Pancreas (tissue), 10 donors: Measurements from ENCODE around the gene DTX1. TPM values are rescaled to one million over a fixed set of nuclear protein-coding genes. Genes with fewer than 3 reads are reported as not detected.

ENCODE experiments used
- ATAC-seq, 4 donors: fragments of 200-7000 bp; cut with Tn5 transposase; one replicate each; pipeline versions ENCODE4 v1.8.0 to v1.9.1; 2020; ENCODE audit warnings: mild to moderate bottlenecking in 4 of 4, moderate library complexity in 4 of 4
- DNase-seq, 6 donors: peaks; one replicate each; pipeline ENCODE4 v3.0.0-alpha.2; 2020
- FAIRE-seq: peaks from 2 replicates; lab custom pipeline; 2012; peaks lifted over from hg19 to GRCh38; lab: Jason Lieb, UNC
- H3K27ac ChIP-seq, 4 donors: fragments of 200-600 bp; sonication (generic); 1 replicate in 3 of 4; 2 replicates in 1 of 4; pipeline versions ENCODE4 v1.5.0 to v1.8.0; 2020
- H3K27me3 ChIP-seq, 4 donors: fragments of 200-600 bp; one replicate each; pipeline ENCODE4 v1.8.0; 2021
- H3K36me3 ChIP-seq, 3 donors: fragments of 200-600 bp; sonication (generic) in 1 of 3; one replicate each; pipeline versions ENCODE4 v1.5.0 to v1.8.0; 2020 to 2021
- H3K4me1 ChIP-seq, 3 donors: fragments of 200-600 bp; one replicate each; pipeline ENCODE4 v1.8.0; 2021
- H3K4me3 ChIP-seq, 4 donors: fragments of 200-600 bp; sonication (generic) in 2 of 4; one replicate each; pipeline versions ENCODE4 v1.5.0 to v1.8.0; 2020 to 2021
- H3K9me3 ChIP-seq, 4 donors: fragments of 200-600 bp; one replicate each; pipeline ENCODE4 v1.8.0; 2021
- WGBS, 2 donors: extraction: QIAGEN DNeasy Blood & Tissue Kit; methylation state at CpG; one replicate each; pipeline ENCODE4 v1.1.7; 2013; 5-methylcytosine and 5-hydroxymethylcytosine counted together
- intact Hi-C, 3 donors: fragments of 100-400 bp; cut with DNase I; formaldehyde crosslinking; loops; one replicate each; pipeline versions ENCODE4 v1.11.1 to v1.14.2; 2022
- polyA plus RNA-seq, 2 donors: library from polyadenylated mRNA; stranded (reverse); fragments of 200-250 nt; gene quantifications; one replicate each; pipeline ENCODE4 v1.2.3, GENCODE V29; 2013
- total RNA-seq, 6 donors: library from RNA; stranded (reverse); fragmentation: NEBNext Ultra II Directional in 4 of 6; extraction: Animal tissue kit (Norgen Biotek cat#: 25700) in 4 of 6; gene quantifications; one replicate each; pipeline versions ENCODE4 v1.2.1 to v1.2.4, GENCODE V29; 2021 to 2023
- TF ChIP-seq, protein P1 (sequence below), 4 donors: fragments of 200-600 bp; sonication (generic) in 3 of 4; IDR thresholded peaks; one replicate each; pipeline versions ENCODE4 v1.5.0 to v1.8.0; 2021; ENCODE audit warnings: antibody characterized with exemption in 4 of 4
- donor health status: healthy with polysubstance abuse.
- donor health status: DM: no; HTN: no; CAD: no; lungs with moderate emphysema.
- donor health status: DM: no; HTN: no; CAD: no.
- donor health status: control.
- donor health status: control.
- donor health status: Bipolar disorder and iron deficiency.
- donor health status: DM: yes; HTN: yes; CAD: no.
- donor health status: DM: no; HTN: no; CAD: no.
- donor health status: DM: no; HTN: no; CAD: no.
- donor health status: DM: yes; HTN: yes; CAD: no.

DTX1 gene
- total and polyA plus RNA-seq, 8 donors = 3.5 to 8.1 (median 5.4) TPM

- intact Hi-C loops = no loop called here
- TF ChIP-seq, protein P1, sequence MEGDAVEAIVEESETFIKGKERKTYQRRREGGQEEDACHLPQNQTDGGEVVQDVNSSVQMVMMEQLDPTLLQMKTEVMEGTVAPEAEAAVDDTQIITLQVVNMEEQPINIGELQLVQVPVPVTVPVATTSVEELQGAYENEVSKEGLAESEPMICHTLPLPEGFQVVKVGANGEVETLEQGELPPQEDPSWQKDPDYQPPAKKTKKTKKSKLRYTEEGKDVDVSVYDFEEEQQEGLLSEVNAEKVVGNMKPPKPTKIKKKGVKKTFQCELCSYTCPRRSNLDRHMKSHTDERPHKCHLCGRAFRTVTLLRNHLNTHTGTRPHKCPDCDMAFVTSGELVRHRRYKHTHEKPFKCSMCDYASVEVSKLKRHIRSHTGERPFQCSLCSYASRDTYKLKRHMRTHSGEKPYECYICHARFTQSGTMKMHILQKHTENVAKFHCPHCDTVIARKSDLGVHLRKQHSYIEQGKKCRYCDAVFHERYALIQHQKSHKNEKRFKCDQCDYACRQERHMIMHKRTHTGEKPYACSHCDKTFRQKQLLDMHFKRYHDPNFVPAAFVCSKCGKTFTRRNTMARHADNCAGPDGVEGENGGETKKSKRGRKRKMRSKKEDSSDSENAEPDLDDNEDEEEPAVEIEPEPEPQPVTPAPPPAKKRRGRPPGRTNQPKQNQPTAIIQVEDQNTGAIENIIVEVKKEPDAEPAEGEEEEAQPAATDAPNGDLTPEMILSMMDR (IDR thresholded peaks at IDR 0.05) = no peak
- ATAC-seq (peak in 3 of 4 donors; percentile 33 to 58 (median 33)), FAIRE-seq (no peak), DNase-seq (peak in 2 of 6 donors; percentile 66 to 73)
- H3K4me1 ChIP-seq = no peaks in the 10 kb centered on the region
- H3K36me3 ChIP-seq = no peaks in the 10 kb centered on the region
- WGBS, 2 donors = 44 to 49% methylated on average over 28 to 31 of the region's 31 CpGs
- H3K27me3 ChIP-seq = no peaks in the 10 kb centered on the region
- no peak overlapping the region for H3K4me3 ChIP-seq
- H3K9me3 ChIP-seq = no peaks in the 10 kb centered on the region
- no peak overlapping the region for H3K27ac ChIP-seq
These were observed 8.8 kb downstream of the DTX1 start for GRCh38 chr12:113065126-113066007.

- no peak overlapping the region for H3K4me3 ChIP-seq
- no peak for FAIRE-seq
- ATAC-seq = peak in 1 of 4 donors; percentile 10
- no peaks in the 10 kb centered on the region for H3K9me3 ChIP-seq
- DNase-seq = peak in 2 of 6 donors; percentile 28 to 61
- H3K36me3 ChIP-seq = no peaks in the 10 kb centered on the region
- H3K27me3 ChIP-seq = no peaks in the 10 kb centered on the region
- intact Hi-C loops = no loop called here
- 57 to 60% methylated on average over 13 of the region's 13 CpGs for WGBS, 2 donors
- TF ChIP-seq, protein P1 (IDR thresholded peaks at IDR 0.05) = no peak
- H3K4me1 ChIP-seq = peaks cover 10 to 11% (median 11%) of the 10 kb centered on the region in 3 donors
- H3K27ac ChIP-seq = no peak overlapping the region
These were observed 10.4 kb downstream of the DTX1 start for GRCh38 chr12:113066813-113067400.

GRCh38 chr12:113067987-113068935, 11.7 kb downstream of the DTX1 start:
- TF ChIP-seq, protein P1 (IDR thresholded peaks at IDR 0.05) = no peak
- WGBS, 2 donors = 90 to 96% methylated on average over 10 of the region's 10 CpGs
- H3K27ac ChIP-seq = no peak overlapping the region
- H3K4me3 ChIP-seq = no peak overlapping the region
- intact Hi-C loops = no loop called here
- peaks cover 12 to 15% (median 13%) of the 10 kb centered on the region in 3 donors for H3K4me1 ChIP-seq
- no peak for FAIRE-seq
- peak in 1 of 6 donors; percentile 33 for DNase-seq
- no peaks in the 10 kb centered on the region for H3K9me3 ChIP-seq
- no peaks in the 10 kb centered on the region for H3K27me3 ChIP-seq
- ATAC-seq = no peak
- no peaks in the 10 kb centered on the region for H3K36me3 ChIP-seq

- Histone ChIP-seq H3K9me3 (no peaks in the 10 kb centered on the region), H3K4me3 (no peak overlapping the region), H3K27me3 (no peaks in the 10 kb centered on the region), H3K27ac (no peak overlapping the region), H3K4me1 (peaks cover 12 to 15% (median 13%) of the 10 kb centered on the region in 3 donors), H3K36me3 (no peaks in the 10 kb centered on the region)
- ATAC-seq = no peak
- 83 to 87% methylated on average over 5 of the region's 5 CpGs for WGBS, 2 donors
- TF ChIP-seq, protein P1 (IDR thresholded peaks at IDR 0.05) = no peak
- DNase-seq = peak in 1 of 6 donors; percentile 9
- no peak for FAIRE-seq
- intact Hi-C loops = no loop called here
These were observed 12.6 kb downstream of the DTX1 start for GRCh38 chr12:113069149-113069548.
